HepG2 (cell line): ENCODE measurements around the gene SART1. TPM values are rescaled to one million over a fixed set of nuclear protein-coding genes. Genes with fewer than 3 reads are reported as not detected.

Source experiments
- ATAC-seq: fragments of 200-7000 bp; cut with Tn5 transposase; 3 replicates; pipeline ENCODE4 v1.9.1; 2020; ENCODE audit warnings: mild to moderate bottlenecking, moderate library complexity
- BruUV-seq: library from RNA; stranded (reverse); fragments of 400-500 nt; replicated peaks from 2 replicates; lab custom pipeline; 2021; lab: Mats Ljungman, UMichigan
- CTCF ChIA-PET: fragments of 300-600 bp; formaldehyde crosslinking; extraction: SDS; loops from one replicate; lab custom pipeline; 2021; ENCODE audit warnings: low total read pairs, inconsistent platforms, low intra/inter-chr PET ratio; lab: Yijun Ruan, JAX
- POLR2A ChIA-PET: fragments of 350-600 bp; sonication (Branson Sonifier 250); formaldehyde crosslinking; loops from one replicate; lab custom pipeline; 2020; ENCODE audit warnings: antibody characterized with exemption, inconsistent platforms; lab: Yijun Ruan, JAX
- DNase-seq: peaks from one replicate; pipeline ENCODE4 v3.0.0-alpha.2; 2015; ENCODE audit warnings: low spot score
- FAIRE-seq: peaks from 3 replicates; lab custom pipeline; 2011; peaks lifted over from hg19 to GRCh38; lab: Jason Lieb, UNC
- H2AFZ ChIP-seq: one replicate; pipeline ENCODE4 v1.6.1; 2011; ENCODE audit warnings: low read length, inconsistent platforms
- H3K27ac ChIP-seq: fragments of 300-600 bp; 3 replicates; pipeline ENCODE4 v1.8.0; 2011; ENCODE audit warnings: mixed run types, mild to moderate bottlenecking, mixed read lengths, low read length, inconsistent platforms; ENCODE audit not compliant: insufficient read depth; ENCODE audit errors: extremely low read length
- H3K27me3 ChIP-seq, 2 experiments: fragments of 200-600 bp in 1 of 2; 2 replicates in 1 of 2; 3 replicates in 1 of 2; pipeline versions ENCODE4 v1.6.0 to v1.8.0; 2011; ENCODE audit warnings: low read length in 2 of 2, mild to moderate bottlenecking in 2 of 2, moderate library complexity in 2 of 2, inconsistent platforms in 1 of 2; ENCODE audit not compliant: insufficient read depth in 2 of 2, control insufficient read depth in 1 of 2
- H3K36me3 ChIP-seq, 2 experiments: fragments of 200-600 bp in 1 of 2; replicated peaks in 1 of 2; 2 replicates in 1 of 2; 3 replicates in 1 of 2; pipeline versions ENCODE4 v1.5.1 to v1.8.0; 2011; ENCODE audit warnings: low read length in 2 of 2, inconsistent platforms in 1 of 2; ENCODE audit not compliant: insufficient read depth in 2 of 2, control insufficient read depth in 1 of 2
- H3K4me1 ChIP-seq: 2 replicates; pipeline ENCODE4 v1.5.1; 2012; ENCODE audit warnings: low read length, inconsistent platforms; ENCODE audit not compliant: insufficient read depth
- H3K4me2 ChIP-seq: 2 replicates; pipeline ENCODE4 v1.6.0; 2011; ENCODE audit warnings: low read depth, low read length, inconsistent platforms
- H3K4me3 ChIP-seq, 3 experiments: fragments of 200-600 bp in 1 of 3; sonication (generic), shearing (Covaris generic) in 1 of 3; replicated peaks in 1 of 3; 2 replicates each; pipeline ENCODE4 v1.5.1; 2011 to 2016; ENCODE audit warnings: low read length in 3 of 3, inconsistent platforms in 2 of 3, low read depth in 2 of 3, mild to moderate bottlenecking in 2 of 3, control low read depth in 1 of 3, mixed read lengths in 1 of 3; ENCODE audit not compliant: insufficient read depth in 1 of 3
- H3K79me2 ChIP-seq: one replicate; pipeline ENCODE4 v1.6.1; 2011; ENCODE audit warnings: low read length, inconsistent platforms; ENCODE audit not compliant: insufficient read depth
- H3K9ac ChIP-seq: 2 replicates; pipeline ENCODE4 v1.6.0; 2011; ENCODE audit warnings: mild to moderate bottlenecking, low read depth, low read length, inconsistent platforms; ENCODE audit not compliant: insufficient read depth
- H3K9me3 ChIP-seq: 2 replicates; pipeline ENCODE4 v1.5.1; 2012; ENCODE audit warnings: mild to moderate bottlenecking, low read length
- H4K20me1 ChIP-seq: 2 replicates; pipeline ENCODE4 v1.6.0; 2011; ENCODE audit warnings: inconsistent platforms, mild to moderate bottlenecking, low read length, moderate library complexity; ENCODE audit not compliant: insufficient read depth
- AGO2 ChIP-seq: fragments of 200-400 bp; formaldehyde crosslinking; optimal IDR thresholded peaks from 2 replicates; pipeline ENCODE3; 2017; ENCODE audit warnings: mild to moderate bottlenecking, low read depth, low read length, moderate library complexity
- ARHGAP35 ChIP-seq: sonication (generic); formaldehyde crosslinking; IDR thresholded peaks from 2 replicates; pipeline ENCODE4 v1.9.0; 2022; ENCODE audit warnings: mild to moderate bottlenecking, inconsistent platforms, moderate library complexity, missing genetic modification reagents, borderline replicate concordance
- NR2F1 ChIP-seq, 2 experiments: fragments of 450-650 bp in 1 of 2; formaldehyde crosslinking in 1 of 2; IDR thresholded peaks; 2 replicates each; pipeline versions ENCODE4 v1.5.0 to v1.6.1; 2016 to 2020; ENCODE audit warnings: mild to moderate bottlenecking in 1 of 2, missing compliant biosample characterization in 1 of 2, missing genetic modification reagents in 1 of 2, moderate library complexity in 1 of 2
- POLR2A ChIP-seq, 2 experiments: IDR thresholded peaks; 2 replicates each; pipeline ENCODE4 v1.6.1; 2011; ENCODE audit warnings: low read depth in 2 of 2, low read length in 2 of 2, mild to moderate bottlenecking in 1 of 2, moderate library complexity in 1 of 2; ENCODE audit not compliant: insufficient read depth in 1 of 2
- RBFOX2 ChIP-seq: fragments of 200-400 bp; formaldehyde crosslinking; IDR thresholded peaks from 2 replicates; pipeline ENCODE4 v1.6.1; 2017; ENCODE audit warnings: low read depth, mild to moderate bottlenecking, low read length
- ZBTB37 ChIP-seq: sonication (generic); formaldehyde crosslinking; IDR thresholded peaks from 2 replicates; pipeline ENCODE4 v1.4.0; 2020; ENCODE audit warnings: mild to moderate bottlenecking, missing genetic modification reagents
- ZFP41 ChIP-seq: sonication (generic); formaldehyde crosslinking; IDR thresholded peaks from 2 replicates; pipeline ENCODE4 v1.4.0; 2020; ENCODE audit warnings: mild to moderate bottlenecking, missing genetic modification reagents, borderline replicate concordance
- ZNF367 ChIP-seq: sonication (generic); formaldehyde crosslinking; IDR thresholded peaks from 2 replicates; pipeline ENCODE4 v1.4.0; 2020; ENCODE audit warnings: missing genetic modification reagents, borderline replicate concordance
- ZNF460 ChIP-seq: sonication (generic); formaldehyde crosslinking; IDR thresholded peaks from 2 replicates; pipeline ENCODE4 v1.5.1; 2020; ENCODE audit warnings: missing genetic modification reagents, mild to moderate bottlenecking, borderline replicate concordance
- ZNF674 ChIP-seq: sonication (generic); formaldehyde crosslinking; IDR thresholded peaks from 2 replicates; pipeline ENCODE4 v1.5.0; 2020; ENCODE audit warnings: low read depth, mild to moderate bottlenecking, missing genetic modification reagents
- WGBS: methylation state at CpG from one replicate; pipeline ENCODE4 v1.1.6; 2017; ENCODE audit warnings: low lambda C conversion rate; 5-methylcytosine and 5-hydroxymethylcytosine counted together
- in situ Hi-C: cut with HindIII; loops from 2 replicates; pipeline ENCODE4 v1.10.0; 2017; ENCODE audit warnings: low pct_unique_long_range_greater_than_20kb; ENCODE audit not compliant: extremely low pct_ligation_motif_present
- intact Hi-C: fragments of 100-400 bp; cut with micrococcal nuclease; formaldehyde crosslinking; loops from one replicate; pipeline ENCODE4 v1.10.0; 2022; ENCODE audit not compliant: unreplicated experiment
- polyA plus RNA-seq, 8 experiments: library from polyadenylated mRNA; depleted of rRNA in 3 of 8; stranded (reverse) in 7 of 8; unstranded in 1 of 8; fragments of >200 nt; fragmentation: Illumina TruSeq in 4 of 8; extraction: Trizol in 4 of 8; gene quantifications; 2 replicates each; pipeline versions ENCODE4 v1.2.1 to v1.2.3, GENCODE V29; 2011 to 2016; ENCODE audit warnings: low read depth in 4 of 8, missing spikeins in 1 of 8, mixed read lengths in 1 of 8; ENCODE audit not compliant: insufficient read depth in 1 of 8
- total RNA-seq, 5 experiments: library from RNA; depleted of rRNA; stranded (reverse); fragments of >200 nt; fragmentation: Illumina TruSeq; extraction: Trizol; gene quantifications; 2 replicates each; pipeline ENCODE4 v1.2.3, GENCODE V29; 2016; ENCODE audit warnings: low read depth in 1 of 5
- TF ChIP-seq, protein P1 (sequence below): sonication (generic); formaldehyde crosslinking; IDR thresholded peaks from 2 replicates; pipeline ENCODE4 v1.5.1; 2020; ENCODE audit warnings: missing genetic modification reagents, mild to moderate bottlenecking, borderline replicate concordance

Gene SART1
- total and polyA plus RNA-seq, 2 of the 13 experiments (the other 11 are each of a cell fraction or from before 2014, with no cell fraction given) = 11.3 to 22.5 TPM

- CTCF ChIA-PET = no interaction called here
These were observed 4.6 kb downstream of the SART1 start for GRCh38 chr11:65965986-65966762.

GRCh38 chr11:65967329-65967934, 5.9 kb downstream of the SART1 start:
- FAIRE-seq = no peak
- Histone ChIP-seq H3K4me1 (peaks cover 16% of the 10 kb centered on the region), H3K4me2 (no peak overlapping the region), H3K9ac (no peak overlapping the region), H3K4me3 (no peak overlapping the region), H3K9me3 (no peaks in the 10 kb centered on the region), H4K20me1 (no peaks in the 10 kb centered on the region), H3K27ac (no peak overlapping the region), H3K36me3 (peaks cover 31 to 49% of the 10 kb centered on the region in 2 experiments), H3K27me3 (no peaks in the 10 kb centered on the region; a peak in 1 of 5 replicates), H3K79me2 (peaks cover 15% of the 10 kb centered on the region), H2AFZ (no peak overlapping the region)
- no peak for ATAC-seq
- DNase-seq = no peak
- ChIA-PET CTCF (no interaction called here), POLR2A (no interaction called here)
- 0 out of 2 replicates have a peak, but pooled peaks have one; percentile 20 for TF ChIP-seq RBFOX2
- no peak for TF ChIP-seq ZNF460 (CRISPR knock-in tag)
- no peak for TF ChIP-seq ZNF674 (CRISPR knock-in tag)
- TF ChIP-seq POLR2A (IDR thresholded peaks at IDR 0.05; ENCODE audit: insufficient read depth in 1 of 2, low read depth in 2 of 2, low read length in 2 of 2) = no peak
- no peak for TF ChIP-seq NR2F1 (CRISPR knock-in tag; IDR thresholded peaks at IDR 0.05)
- TF ChIP-seq ZNF367 (CRISPR knock-in tag) = no peak
- no peak for TF ChIP-seq ARHGAP35 (CRISPR knock-in tag)
- no peak for TF ChIP-seq ZFP41
- TF ChIP-seq, protein P1, sequence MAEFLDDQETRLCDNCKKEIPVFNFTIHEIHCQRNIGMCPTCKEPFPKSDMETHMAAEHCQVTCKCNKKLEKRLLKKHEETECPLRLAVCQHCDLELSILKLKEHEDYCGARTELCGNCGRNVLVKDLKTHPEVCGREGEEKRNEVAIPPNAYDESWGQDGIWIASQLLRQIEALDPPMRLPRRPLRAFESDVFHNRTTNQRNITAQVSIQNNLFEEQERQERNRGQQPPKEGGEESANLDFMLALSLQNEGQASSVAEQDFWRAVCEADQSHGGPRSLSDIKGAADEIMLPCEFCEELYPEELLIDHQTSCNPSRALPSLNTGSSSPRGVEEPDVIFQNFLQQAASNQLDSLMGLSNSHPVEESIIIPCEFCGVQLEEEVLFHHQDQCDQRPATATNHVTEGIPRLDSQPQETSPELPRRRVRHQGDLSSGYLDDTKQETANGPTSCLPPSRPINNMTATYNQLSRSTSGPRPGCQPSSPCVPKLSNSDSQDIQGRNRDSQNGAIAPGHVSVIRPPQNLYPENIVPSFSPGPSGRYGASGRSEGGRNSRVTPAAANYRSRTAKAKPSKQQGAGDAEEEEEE (CRISPR knock-in tag) = no peak
- in situ Hi-C loops = no loop called here
- intact Hi-C loops = no loop called here
- BruUV-seq = no TSS peak
- WGBS = 97% methylated on average over 26 of the region's 30 CpGs

More at GRCh38 chr11:65965986-65966762, 4.6 kb downstream of the SART1 start:
- ATAC-seq (no peak), DNase-seq (no peak), FAIRE-seq (no peak)
- Histone ChIP-seq H3K4me2 (no peak overlapping the region), H3K9ac (no peak overlapping the region), H2AFZ (no peak overlapping the region), H3K4me3 (no peak overlapping the region), H3K9me3 (no peaks in the 10 kb centered on the region), H3K79me2 (peaks cover 22% of the 10 kb centered on the region), H3K36me3 (peaks cover 31 to 49% of the 10 kb centered on the region in 2 experiments), H3K4me1 (peaks cover 19% of the 10 kb centered on the region), H4K20me1 (no peaks in the 10 kb centered on the region), H3K27ac (no peak overlapping the region), H3K27me3 (no peaks in the 10 kb centered on the region; a peak in 2 of 5 replicates)
- peak; percentile 23 for TF ChIP-seq AGO2
- no peak for TF ChIP-seq ZBTB37
- no TSS peak for BruUV-seq
- POLR2A ChIA-PET = no interaction called here
- intact Hi-C loops = no loop called here
- 98% methylated on average over 22 of the region's 36 CpGs for WGBS
- in situ Hi-C loops = no loop called here
